ENCODE data around the gene FOXR2. TPM values are rescaled to one million over a fixed set of nuclear protein-coding genes. Genes with fewer than 3 reads are reported as not detected.

Gene FOXR2
- total RNA-seq (ENCODE audit: low replicate concordance), result not detected in 2 replicates

- no peak within 1 kb of the TSS for H3K4me3 ChIP-seq (ENCODE audit: low read depth, low read length)
- TF ChIP-seq CTCF (IDR thresholded peaks at IDR 0.05; ENCODE audit: insufficient read depth, low read length), result no peak
- DNase-seq (ENCODE audit: low read depth), result no peak
Observed at GRCh38 chrX:55623100-55623499, at the start of gene FOXR2. Gene FOXR2, plus strand, starts transcription at chrX:55623400. Its CDS starts 312 bp downstream, at chrX:55623712.

- no peak for TF ChIP-seq CTCF (IDR thresholded peaks at IDR 0.05; ENCODE audit: insufficient read depth, low read length)
- DNase-seq (ENCODE audit: low read depth), result no peak
- H3K4me3 ChIP-seq (ENCODE audit: low read depth, low read length), result no peak overlapping the region
Observed at GRCh38 chrX:55579115-55579514, 44.1 kb upstream of the FOXR2 start.

- no peak overlapping the region for H3K4me3 ChIP-seq (ENCODE audit: low read depth, low read length)
- DNase-seq (ENCODE audit: low read depth), result no peak
- no peak for TF ChIP-seq CTCF (IDR thresholded peaks at IDR 0.05; ENCODE audit: insufficient read depth, low read length)
Observed at GRCh38 chrX:55582447-55582846, 40.8 kb upstream of the FOXR2 start.

- TF ChIP-seq CTCF (IDR thresholded peaks at IDR 0.05; ENCODE audit: insufficient read depth, low read length), result no peak
- no peak overlapping the region for H3K4me3 ChIP-seq (ENCODE audit: low read depth, low read length)
- DNase-seq (ENCODE audit: low read depth), result no peak
Observed at GRCh38 chrX:55593296-55593695, 29.9 kb upstream of the FOXR2 start.

GRCh38 chrX:55593756-55594257 is 29.4 kb upstream of the FOXR2 start:
- H3K4me3 ChIP-seq (ENCODE audit: low read depth, low read length), result no peak overlapping the region
- no peak for DNase-seq (ENCODE audit: low read depth)
- no peak for TF ChIP-seq CTCF (IDR thresholded peaks at IDR 0.05; ENCODE audit: insufficient read depth, low read length)

GRCh38 chrX:55598333-55598732 is 24.9 kb upstream of the FOXR2 start:
- no peak for DNase-seq (ENCODE audit: low read depth)
- TF ChIP-seq CTCF (IDR thresholded peaks at IDR 0.05; ENCODE audit: insufficient read depth, low read length), result no peak
- H3K4me3 ChIP-seq (ENCODE audit: low read depth, low read length), result no peak overlapping the region

GRCh38 chrX:55619547-55619946 is 3.7 kb upstream of the FOXR2 start:
- DNase-seq (ENCODE audit: low read depth), result no peak
- TF ChIP-seq CTCF (IDR thresholded peaks at IDR 0.05; ENCODE audit: insufficient read depth, low read length), result no peak
- H3K4me3 ChIP-seq (ENCODE audit: low read depth, low read length), result no peak overlapping the region
